Thyroid gland (tissue), 4 donors: ENCODE measurements around the gene KIF23. TPM values are rescaled to one million over a fixed set of nuclear protein-coding genes. Genes with fewer than 3 reads are reported as not detected.

Experiments
- DNase-seq, 2 donors: peaks; one replicate each; pipeline ENCODE4 v3.0.0-alpha.2; 2019
- H3K27ac ChIP-seq, 3 donors: fragments of 200-600 bp; sonication (generic); 1 replicate in 2 of 3; 2 replicates in 1 of 3; pipeline ENCODE4 v1.5.1; 2016 to 2019; ENCODE audit warnings: mild to moderate bottlenecking in 1 of 3, moderate library complexity in 1 of 3
- H3K27me3 ChIP-seq: fragments of 200-600 bp; sonication (generic); one replicate; pipeline ENCODE4 v1.5.1; 2019
- H3K36me3 ChIP-seq, 2 donors: fragments of 200-600 bp; sonication (generic); one replicate each; pipeline ENCODE4 v1.5.1; 2016 to 2019
- H3K4me1 ChIP-seq, 2 donors: fragments of 200-600 bp; sonication (generic); one replicate each; pipeline ENCODE4 v1.5.1; 2017 to 2019
- H3K4me3 ChIP-seq, 3 donors: fragments of 200-600 bp; sonication (generic); replicated peaks in 1 of 3; 1 replicate in 2 of 3; 2 replicates in 1 of 3; pipeline ENCODE4 v1.5.1; 2016; ENCODE audit warnings: mild to moderate bottlenecking in 1 of 3
- H3K9me3 ChIP-seq: fragments of 200-600 bp; sonication (generic); one replicate; pipeline ENCODE4 v1.5.1; 2017
- CTCF ChIP-seq, 6 experiments: fragments of 200-600 bp in 3 of 6; fragments of 450-650 bp in 3 of 6; sonication (generic) in 3 of 6; IDR thresholded peaks; one replicate each; pipeline ENCODE4 v1.5.1; 2016 to 2019; ENCODE audit warnings: antibody characterized with exemption in 6 of 6, mild to moderate bottlenecking in 2 of 6, inconsistent platforms in 1 of 6, moderate library complexity in 1 of 6
- POLR2A ChIP-seq, 2 donors: fragments of 450-650 bp; IDR thresholded peaks; one replicate each; pipeline ENCODE4 v1.6.1; 2017; ENCODE audit warnings: antibody characterized with exemption in 2 of 2, mild to moderate bottlenecking in 2 of 2, moderate library complexity in 1 of 2
- WGBS, 2 donors: methylation state at CpG; one replicate each; pipeline ENCODE4 v1.1.5; 2017; 5-methylcytosine and 5-hydroxymethylcytosine counted together
- intact Hi-C: fragments of 100-400 bp; cut with DNase I; formaldehyde crosslinking; loops from one replicate; pipeline ENCODE4 v1.15.1; 2023
- total RNA-seq, 4 donors: library from RNA; depleted of rRNA; stranded (reverse); fragments of >200 nt; gene quantifications; one replicate each; pipeline ENCODE4 v1.2.3, GENCODE V29; 2016

The KIF23 gene
- total RNA-seq, 4 donors from 2014 or later, result 0.40 to 3.3 (median 1.2) TPM; not detected in 1

- DNase-seq, result no peak
- TF ChIP-seq POLR2A (IDR thresholded peaks at IDR 0.05), result no peak
- TF ChIP-seq CTCF (IDR thresholded peaks at IDR 0.05), result no peak
- intact Hi-C loops, result no loop called here
- no peaks in the 10 kb centered on the region for H3K27me3 ChIP-seq
- H3K4me3 ChIP-seq, result no peak overlapping the region
- no peak overlapping the region for H3K27ac ChIP-seq
- no peaks in the 10 kb centered on the region for H3K36me3 ChIP-seq
- H3K4me1 ChIP-seq, result no peaks in the 10 kb centered on the region
- 96 to 98% methylated on average over 1 of the region's 1 CpG for WGBS, 2 donors
- no peaks in the 10 kb centered on the region for H3K9me3 ChIP-seq
These were observed 19.7 kb downstream of the KIF23 start for GRCh38 chr15:69433831-69434230.

GRCh38 chr15:69434238-69434637 lies 20.1 kb downstream of the KIF23 start:
- Histone ChIP-seq H3K27ac (no peak overlapping the region), H3K9me3 (no peaks in the 10 kb centered on the region), H3K27me3 (no peaks in the 10 kb centered on the region), H3K36me3 (no peaks in the 10 kb centered on the region), H3K4me3 (no peak overlapping the region), H3K4me1 (no peaks in the 10 kb centered on the region)
- intact Hi-C loops, result no loop called here
- 95 to 98% methylated on average over 5 of the region's 5 CpGs for WGBS, 2 donors
- no peak for DNase-seq
- TF ChIP-seq CTCF (IDR thresholded peaks at IDR 0.05) (no peak), POLR2A (IDR thresholded peaks at IDR 0.05) (no peak)

GRCh38 chr15:69434679-69435078 lies 20.5 kb downstream of the KIF23 start:
- 98% methylated on average over 16 to 18 of the region's 18 CpGs for WGBS, 2 donors
- Histone ChIP-seq H3K27ac (no peak overlapping the region), H3K27me3 (no peaks in the 10 kb centered on the region), H3K9me3 (no peaks in the 10 kb centered on the region), H3K4me1 (no peaks in the 10 kb centered on the region), H3K4me3 (no peak overlapping the region), H3K36me3 (no peaks in the 10 kb centered on the region)
- intact Hi-C loops, result no loop called here
- TF ChIP-seq CTCF (IDR thresholded peaks at IDR 0.05), result no peak
- no peak for TF ChIP-seq POLR2A (IDR thresholded peaks at IDR 0.05)
- no peak for DNase-seq

GRCh38 chr15:69435985-69436384 lies 21.8 kb downstream of the KIF23 start:
- no peaks in the 10 kb centered on the region for H3K27me3 ChIP-seq
- H3K9me3 ChIP-seq, result no peaks in the 10 kb centered on the region
- DNase-seq, result no peak
- H3K4me1 ChIP-seq, result no peaks in the 10 kb centered on the region
- TF ChIP-seq CTCF (IDR thresholded peaks at IDR 0.05), result no peak
- no peak for TF ChIP-seq POLR2A (IDR thresholded peaks at IDR 0.05)
- no peak overlapping the region for H3K4me3 ChIP-seq
- no peak overlapping the region for H3K27ac ChIP-seq
- intact Hi-C loops, result no loop called here
- H3K36me3 ChIP-seq, result no peaks in the 10 kb centered on the region
- WGBS, 2 donors, result 97 to 98% methylated on average over 4 of the region's 4 CpGs

- WGBS, 2 donors, result 96 to 98% methylated on average over 4 of the region's 4 CpGs
These were observed 22.8 kb downstream of the KIF23 start for GRCh38 chr15:69436951-69437350.

More at GRCh38 chr15:69436951-69437350, 22.8 kb downstream of the KIF23 start:
- H3K36me3 ChIP-seq, result no peaks in the 10 kb centered on the region
- no peaks in the 10 kb centered on the region for H3K9me3 ChIP-seq
- H3K4me1 ChIP-seq, result no peaks in the 10 kb centered on the region
- H3K27me3 ChIP-seq, result no peaks in the 10 kb centered on the region
- no peak for DNase-seq
- H3K27ac ChIP-seq, result no peak overlapping the region
- TF ChIP-seq CTCF (IDR thresholded peaks at IDR 0.05) (no peak), POLR2A (IDR thresholded peaks at IDR 0.05) (no peak)
- intact Hi-C loops, result no loop called here
- no peak overlapping the region for H3K4me3 ChIP-seq
